IMR-90 (cell line): ENCODE results near the gene APOL5. TPM values are rescaled to one million over a fixed set of nuclear protein-coding genes. Genes with fewer than 3 reads are reported as not detected.
A peak's percentile ranks its signal among the peaks of the same experiment; 100 is the strongest.

ENCODE experiments used
- ATAC-seq: fragments of 200-7000 bp; cut with Tn5 transposase; 2 replicates; pipeline ENCODE4 v1.9.1; 2020; ENCODE audit warnings: low read depth, mild to moderate bottlenecking, moderate library complexity
- BruUV-seq: library from RNA; stranded (reverse); fragments of 400-500 nt; replicated peaks from 2 replicates; lab custom pipeline; 2021; lab: Mats Ljungman, UMichigan
- CTCF ChIA-PET: fragments of 300-600 bp; formaldehyde crosslinking; extraction: SDS; loops from one replicate; lab custom pipeline; 2021; ENCODE audit warnings: antibody characterized with exemption; lab: Yijun Ruan, JAX
- POLR2A ChIA-PET: fragments of 300-600 bp; sonication (Branson Sonifier 250); formaldehyde crosslinking; loops from one replicate; lab custom pipeline; 2022; ENCODE audit warnings: antibody characterized with exemption; ENCODE audit not compliant: unreplicated experiment; lab: Charles Lee
- DNase-seq: peaks from one replicate; pipeline ENCODE4 v3.0.0; 2013
- H2AFZ ChIP-seq: replicated peaks from 2 replicates; pipeline ENCODE3; 2013; ENCODE audit warnings: low read length, mild to moderate bottlenecking; ENCODE audit not compliant: poor library complexity
- H2AK5ac ChIP-seq: 2 replicates; pipeline ENCODE4 v1.6.1; 2013; ENCODE audit warnings: low read depth, low read length, inconsistent platforms
- H2AK9ac ChIP-seq: replicated peaks from 2 replicates; pipeline ENCODE3; 2013; ENCODE audit warnings: mild to moderate bottlenecking, low read depth, low read length, moderate library complexity; ENCODE audit not compliant: poor library complexity
- H2BK120ac ChIP-seq: 2 replicates; pipeline ENCODE4 v1.6.1; 2013; ENCODE audit warnings: low read depth, low read length, inconsistent platforms
- H2BK15ac ChIP-seq: 3 replicates; pipeline ENCODE4 v1.6.1; 2013; ENCODE audit warnings: low read depth, low read length, inconsistent platforms
- H2BK20ac ChIP-seq: 2 replicates; pipeline ENCODE4 v1.6.1; 2013; ENCODE audit warnings: low read depth, mild to moderate bottlenecking, inconsistent platforms, low read length, moderate library complexity
- H2BK5ac ChIP-seq: 2 replicates; pipeline ENCODE4 v1.6.1; 2013; ENCODE audit warnings: mild to moderate bottlenecking, low read depth, low read length, inconsistent platforms; ENCODE audit not compliant: poor library complexity, severe bottlenecking
- H3K14ac ChIP-seq: replicated peaks from 2 replicates; pipeline ENCODE4 v1.6.1; 2013; ENCODE audit warnings: low read depth, low read length, inconsistent platforms
- H3K18ac ChIP-seq: 2 replicates; pipeline ENCODE4 v1.6.1; 2013; ENCODE audit warnings: low read depth, low read length, control low read depth
- H3K23ac ChIP-seq: 2 replicates; pipeline ENCODE4 v1.6.1; 2013; ENCODE audit warnings: low read depth, low read length, inconsistent platforms
- H3K27ac ChIP-seq: 2 replicates; pipeline ENCODE4 v1.5.1; 2013; ENCODE audit warnings: mild to moderate bottlenecking, control low read depth, low read length; ENCODE audit not compliant: insufficient read depth
- H3K27me3 ChIP-seq: 2 replicates; pipeline ENCODE4 v1.6.1; 2013; ENCODE audit warnings: low read length; ENCODE audit not compliant: control insufficient read depth, insufficient read depth
- H3K36me3 ChIP-seq: 2 replicates; pipeline ENCODE4 v1.6.1; 2013; ENCODE audit warnings: low read length, mixed read lengths; ENCODE audit not compliant: control insufficient read depth, insufficient read depth
- H3K4ac ChIP-seq: 2 replicates; pipeline ENCODE4 v1.6.1; 2013; ENCODE audit warnings: low read depth, low read length, inconsistent platforms
- H3K4me1 ChIP-seq: 2 replicates; pipeline ENCODE4 v1.6.1; 2013; ENCODE audit warnings: low read length, mixed read lengths; ENCODE audit not compliant: control insufficient read depth, insufficient read depth
- H3K4me2 ChIP-seq: 2 replicates; pipeline ENCODE4 v1.6.1; 2013; ENCODE audit warnings: low read depth, mild to moderate bottlenecking, control low read depth, low read length, moderate library complexity
- H3K4me3 ChIP-seq: 2 replicates; pipeline ENCODE4 v1.5.1; 2013; ENCODE audit warnings: low read depth, mild to moderate bottlenecking, control low read depth, low read length, moderate library complexity; ENCODE audit not compliant: insufficient read depth
- H3K56ac ChIP-seq: 2 replicates; pipeline ENCODE4 v1.6.1; 2013; ENCODE audit warnings: low read length, inconsistent platforms; ENCODE audit not compliant: insufficient read depth; ENCODE audit errors: extremely low read depth
- H3K79me1 ChIP-seq, 2 experiments: 2 replicates each; pipeline ENCODE4 v1.6.1; 2013; ENCODE audit warnings: low read length in 2 of 2, inconsistent platforms in 1 of 2, low read depth in 1 of 2
- H3K9ac ChIP-seq: 2 replicates; pipeline ENCODE4 v1.6.1; 2013; ENCODE audit warnings: low read depth, low read length, control low read depth
- H3K9me1 ChIP-seq: 2 replicates; pipeline ENCODE4 v1.6.1; 2013; ENCODE audit warnings: low read length, inconsistent platforms; ENCODE audit not compliant: insufficient read depth
- H3K9me3 ChIP-seq: 2 replicates; pipeline ENCODE4 v1.6.1; 2013; ENCODE audit warnings: low read length; ENCODE audit not compliant: control insufficient read depth, insufficient read depth
- H4K20me1 ChIP-seq: 2 replicates; pipeline ENCODE4 v1.6.1; 2013; ENCODE audit warnings: low read length, inconsistent platforms; ENCODE audit not compliant: insufficient read depth
- H4K5ac ChIP-seq: 2 replicates; pipeline ENCODE4 v1.6.1; 2013; ENCODE audit warnings: mild to moderate bottlenecking, low read depth, low read length, control low read depth
- H4K8ac ChIP-seq, 2 experiments: 2 replicates each; pipeline ENCODE4 v1.6.1; 2013; ENCODE audit warnings: low read depth in 2 of 2, low read length in 2 of 2, control low read depth in 1 of 2, inconsistent platforms in 1 of 2
- H4K91ac ChIP-seq: 2 replicates; pipeline ENCODE4 v1.6.1; 2013; ENCODE audit warnings: low read depth, low read length, inconsistent platforms; ENCODE audit not compliant: insufficient read depth
- BHLHE40 ChIP-seq: fragments of 150-350 bp; IDR thresholded peaks from 2 replicates; pipeline ENCODE4 v1.6.1; 2016; ENCODE audit warnings: mild to moderate bottlenecking, low read depth, low read length
- CEBPB ChIP-seq: IDR thresholded peaks from 2 replicates; pipeline ENCODE4 v1.6.1; 2012; ENCODE audit warnings: low read depth, low read length, improper control_type of control experiment
- MAFK ChIP-seq: IDR thresholded peaks from 2 replicates; pipeline ENCODE4 v1.6.1; 2012; ENCODE audit warnings: low read depth, low read length, improper control_type of control experiment
- MAZ ChIP-seq: IDR thresholded peaks from 2 replicates; pipeline ENCODE4 v1.6.1; 2012; ENCODE audit warnings: low read depth, mild to moderate bottlenecking, low read length, improper control_type of control experiment, moderate library complexity, borderline replicate concordance
- NFE2L2 ChIP-seq: fragments of 150-350 bp; IDR thresholded peaks from 2 replicates; pipeline ENCODE4 v1.6.1; 2016; ENCODE audit warnings: low read depth, mild to moderate bottlenecking, low read length
- RCOR1 ChIP-seq: IDR thresholded peaks from 2 replicates; pipeline ENCODE4 v1.6.1; 2012; ENCODE audit warnings: mild to moderate bottlenecking, low read length, improper control_type of control experiment; ENCODE audit not compliant: insufficient replicate concordance
- WGBS, 2 experiments: methylation state at CpG; one replicate each; pipeline versions ENCODE4 v1.1.5 to v1.1.7; 2013; ENCODE audit warnings: missing lambda C conversion rate in 2 of 2; ENCODE audit not compliant: insufficient read length in 1 of 2; ENCODE audit errors: extremely low coverage in 2 of 2; 5-methylcytosine and 5-hydroxymethylcytosine counted together
- dilution Hi-C: fragments of 300-500 bp; cut with HindIII; formaldehyde crosslinking; loops from one replicate; pipeline ENCODE4 v1.14.3; 2018; ENCODE audit warnings: low sequenced_read_pairs; ENCODE audit not compliant: unreplicated experiment
- in situ Hi-C: fragments of 300-500 bp; cut with MboI; formaldehyde crosslinking; loops from 3 replicates; pipeline ENCODE4 v1.14.3; 2019; ENCODE audit warnings: low sequenced_read_pairs, inconsistent platforms, mixed read lengths
- intact Hi-C: fragments of 100-400 bp; cut with micrococcal nuclease; formaldehyde crosslinking; loops from 2 replicates; pipeline ENCODE4 v1.10.0; 2022
- polyA plus RNA-seq, 3 experiments: library from polyadenylated mRNA; depleted of rRNA; stranded (reverse); fragments of >200 nt; gene quantifications; 2 replicates each; pipeline ENCODE4 v1.2.3, GENCODE V29; 2012; ENCODE audit warnings: low replicate concordance in 1 of 3
- total RNA-seq: library from RNA; depleted of rRNA; stranded (reverse); fragments of >200 nt; gene quantifications from 2 replicates; pipeline ENCODE4 v1.2.3, GENCODE V29; 2012

The APOL5 gene
- total and polyA plus RNA-seq, 2 of the 4 experiments (the other 2 are of a cell fraction): 0.15 to 0.18 TPM

- ATAC-seq (no peak), DNase-seq (no peak)
- no peak overlapping the region for H3K18ac ChIP-seq
- H2AK5ac ChIP-seq: no peak overlapping the region
- no peak overlapping the region for H3K23ac ChIP-seq
- H3K27me3 ChIP-seq: no peaks in the 10 kb centered on the region
- no peak overlapping the region for H4K5ac ChIP-seq
- H3K27ac ChIP-seq: no peak overlapping the region
- ChIA-PET POLR2A (no interaction called here), CTCF (interaction anchor here (1.8 kb wide), 1 partner anchor 14 kb away, joined by 4 read pairs; no protein-coding TSS in a partner anchor)
- H3K79me1 ChIP-seq: peaks cover 17 to 43% of the 10 kb centered on the region in 2 experiments
- no peak overlapping the region for H3K9ac ChIP-seq
- no TSS peak for BruUV-seq
- no peak overlapping the region for H3K14ac ChIP-seq
- H4K91ac ChIP-seq: no peak overlapping the region
- H2BK120ac ChIP-seq: no peak overlapping the region
- no peak overlapping the region for H2AFZ ChIP-seq
- no peak overlapping the region for H2AK9ac ChIP-seq
- H3K4me2 ChIP-seq: no peak overlapping the region
- in situ Hi-C loops (no loop called here), dilution Hi-C loops (no loop called here), intact Hi-C loops (no loop called here)
- no peak overlapping the region for H2BK5ac ChIP-seq
- no peak overlapping the region for H3K4ac ChIP-seq
- H3K4me3 ChIP-seq: no peak overlapping the region
- WGBS, 2 experiments: no CpG with 5 or more reads among the region's 2 CpGs
- peaks cover 3% of the 10 kb centered on the region; the same call in 1 of the 2 replicates for H3K4me1 ChIP-seq
- TF ChIP-seq MAZ (no peak), NFE2L2 (no peak), RCOR1 (no peak), MAFK (no peak), BHLHE40 (no peak), CEBPB (no peak)
- peaks cover 8% of the 10 kb centered on the region; the same call in 1 of the 2 replicates for H4K20me1 ChIP-seq
- H2BK15ac ChIP-seq: no peak overlapping the region
- H2BK20ac ChIP-seq: no peak overlapping the region
- 0 out of 2 replicates have a peak, but pooled peaks cover 5% of the 10 kb centered on the region for H3K9me1 ChIP-seq
- peaks cover 3% of the 10 kb centered on the region for H3K36me3 ChIP-seq
- 0 out of 4 replicates have a peak overlapping the region, but pooled peaks of 1 of the 2 experiments have one; percentile 10 for H4K8ac ChIP-seq
- no peak overlapping the region for H3K56ac ChIP-seq
- no peaks in the 10 kb centered on the region for H3K9me3 ChIP-seq
These were observed 57.7 kb downstream of the APOL5 start for GRCh38 chr22:35775339-35775738.
